LNCaP clone FGC (cell line): ENCODE data around the gene WDFY2.

Experiments used
- DNase-seq: peaks from one replicate; pipeline ENCODE4 v3.0.0-alpha.2; 2011; ENCODE audit warnings: low read depth
- H3K4me3 ChIP-seq: 2 replicates; pipeline ENCODE4 v1.5.1; 2011; ENCODE audit warnings: mild to moderate bottlenecking, low read depth, low read length, control low read depth
- CTCF ChIP-seq: IDR thresholded peaks from 2 replicates; pipeline ENCODE4 v1.5.1; 2012; ENCODE audit warnings: mild to moderate bottlenecking; ENCODE audit not compliant: control insufficient read depth, insufficient read depth; ENCODE audit errors: extremely low read depth

Gene WDFY2

GRCh38 chr13:51704399-51705313, 120.4 kb downstream of the WDFY2 start:
- TF ChIP-seq CTCF: no peak
- H3K4me3 ChIP-seq: no peak overlapping the region
- DNase-seq: no peak

- no peak for TF ChIP-seq CTCF
- H3K4me3 ChIP-seq: no peak overlapping the region
- DNase-seq: no peak
These were observed 123.2 kb downstream of the WDFY2 start for GRCh38 chr13:51707461-51707860.

- no peak for TF ChIP-seq CTCF
- DNase-seq: no peak
- no peak overlapping the region for H3K4me3 ChIP-seq
These were observed 129.5 kb downstream of the WDFY2 start for GRCh38 chr13:51713807-51714206.

GRCh38 chr13:51714663-51715168, 130.5 kb downstream of the WDFY2 start:
- no peak for TF ChIP-seq CTCF
- DNase-seq: no peak
- H3K4me3 ChIP-seq: no peak overlapping the region

GRCh38 chr13:51715613-51716012, 131.4 kb downstream of the WDFY2 start:
- no peak for DNase-seq
- H3K4me3 ChIP-seq: no peak overlapping the region
- TF ChIP-seq CTCF: no peak

GRCh38 chr13:51717786-51718398, 133.6 kb downstream of the WDFY2 start:
- no peak for TF ChIP-seq CTCF
- H3K4me3 ChIP-seq: no peak overlapping the region
- no peak for DNase-seq
